ENCODE results near the gene SERPINB13. TPM values are rescaled to one million over a fixed set of nuclear protein-coding genes. Genes with fewer than 3 reads are reported as not detected.

Gene SERPINB13
- total and polyA plus RNA-seq, 9 of the 15 experiments (the other 6 are each of a cell fraction or from before 2014, with no cell fraction given): not detected

DNA sequence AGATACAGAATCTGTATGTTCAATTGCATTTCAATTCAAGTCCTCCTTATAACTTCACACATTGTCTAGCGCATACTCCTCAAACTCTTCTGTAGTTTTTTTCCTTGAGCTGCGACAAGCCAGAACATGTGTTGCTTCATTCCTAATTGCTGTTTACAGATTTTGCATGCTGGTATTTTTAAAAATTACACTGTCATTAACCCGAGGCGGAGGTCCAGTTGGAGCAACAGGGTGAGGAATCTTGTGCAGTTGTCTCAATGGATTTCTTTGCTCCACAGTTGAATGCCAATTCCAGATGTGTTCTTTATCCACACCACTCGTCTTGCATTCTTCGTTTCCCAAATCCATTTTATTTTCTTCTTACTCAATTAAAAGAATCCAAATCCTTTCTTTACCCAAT, 16.4 kb upstream of the SERPINB13 start:
- Histone ChIP-seq H2AFZ (ENCODE audit: low read depth, low read length) (no peak overlapping the region), H3K36me3 (ENCODE audit: control insufficient read depth, insufficient read depth, low read length) (no peaks in the 10 kb centered on the region), H4K20me1 (replicated peaks; ENCODE audit: control insufficient read depth, insufficient read depth, low read length) (no peaks in the 10 kb centered on the region), H3K9me1 (ENCODE audit: control insufficient read depth, insufficient read depth, low read length) (no peaks in the 10 kb centered on the region), H3K79me2 (ENCODE audit: control insufficient read depth, insufficient read depth, low read length) (no peaks in the 10 kb centered on the region), H3K4me3 (no peak overlapping the region), H3K9ac (ENCODE audit: insufficient read depth in 1 of 2, low read depth in 2 of 2, low read length in 2 of 2) (no peak overlapping the region), H3K9me3 (replicated peaks; ENCODE audit: control insufficient read depth, insufficient read depth, low read depth, low read length) (no peaks in the 10 kb centered on the region), H3K27ac (ENCODE audit: extremely low read depth, low read depth, low read length) (no peak overlapping the region), H3K4me2 (ENCODE audit: insufficient read depth, low read length) (no peak overlapping the region), H3K27me3 (ENCODE audit: control insufficient read depth in 2 of 2, insufficient read depth in 2 of 2, low read length in 2 of 2) (no peaks in the 10 kb centered on the region), H3K4me1 (replicated peaks in 1 of 2; ENCODE audit: control insufficient read depth in 2 of 2, insufficient read depth in 2 of 2, low read length in 2 of 2) (no peaks in the 10 kb centered on the region)
- no peak for DNase-seq (ENCODE audit: extremely low read depth in 1 of 4, low spot score in 3 of 4)
- ChIA-PET POLR2A (no interaction called here), CTCF (ENCODE audit: low intra/inter-chr PET ratio) (no interaction called here)
- FAIRE-seq: no peak
- ATAC-seq: no peak
- in situ Hi-C loops (cut with MboI): no loop called here
- WGBS (ENCODE audit: insufficient coverage, low coverage, missing lambda C conversion rate): 18% methylated on average over 6 of the region's 6 CpGs
- intact Hi-C loops (cut with micrococcal nuclease): loop anchor here (10.0 kb wide), 1 partner anchor 546 kb away; no protein-coding TSS in a partner anchor
- no TSS peak for BruUV-seq (replicated peaks)
- TF ChIP-seq, protein P1, sequence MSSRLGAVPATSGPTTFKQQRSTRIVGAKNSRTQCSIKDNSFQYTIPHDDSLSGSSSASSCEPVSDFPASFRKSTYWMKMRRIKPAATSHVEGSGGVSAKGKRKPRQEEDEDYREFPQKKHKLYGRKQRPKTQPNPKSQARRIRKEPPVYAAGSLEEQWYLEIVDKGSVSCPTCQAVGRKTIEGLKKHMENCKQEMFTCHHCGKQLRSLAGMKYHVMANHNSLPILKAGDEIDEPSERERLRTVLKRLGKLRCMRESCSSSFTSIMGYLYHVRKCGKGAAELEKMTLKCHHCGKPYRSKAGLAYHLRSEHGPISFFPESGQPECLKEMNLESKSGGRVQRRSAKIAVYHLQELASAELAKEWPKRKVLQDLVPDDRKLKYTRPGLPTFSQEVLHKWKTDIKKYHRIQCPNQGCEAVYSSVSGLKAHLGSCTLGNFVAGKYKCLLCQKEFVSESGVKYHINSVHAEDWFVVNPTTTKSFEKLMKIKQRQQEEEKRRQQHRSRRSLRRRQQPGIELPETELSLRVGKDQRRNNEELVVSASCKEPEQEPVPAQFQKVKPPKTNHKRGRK (tag; IDR thresholded peaks at IDR 0.05): no peak
- TF ChIP-seq HNRNPLL (IDR thresholded peaks at IDR 0.05; ENCODE audit: low read depth, low read length, poor library complexity, severe bottlenecking) (no peak), SETDB1 (IDR thresholded peaks at IDR 0.05; ENCODE audit: low read length) (no peak), ZKSCAN8 (CRISPR knock-in tag; IDR thresholded peaks at IDR 0.05) (no peak), DDX20 (tag; IDR thresholded peaks at IDR 0.05; ENCODE audit: low read depth) (no peak), CSDE1 (IDR thresholded peaks at IDR 0.05) (no peak), TARDBP (IDR thresholded peaks at IDR 0.05) (no peak), U2AF1 (optimal IDR thresholded peaks at IDR 0.05; ENCODE audit: low read depth, low read length) (no peak), SPI1 (IDR thresholded peaks at IDR 0.05; ENCODE audit: borderline replicate concordance, low read depth, low read length) (no peak), ZNF707 (CRISPR knock-in tag; conservative IDR thresholded peaks at IDR 0.05) (no peak), ZFPM2 (CRISPR knock-in tag; IDR thresholded peaks at IDR 0.05) (no peak), BCOR (IDR thresholded peaks at IDR 0.05) (no peak), POLR2AphosphoS2 (IDR thresholded peaks at IDR 0.05; ENCODE audit: low read length) (no peak), DACH1 (IDR thresholded peaks at IDR 0.05; ENCODE audit: partially characterized antibody) (no peak), RBM15 (IDR thresholded peaks at IDR 0.05; ENCODE audit: insufficient read depth, low read length) (no peak)
- TF ChIP-seq, protein P2, sequence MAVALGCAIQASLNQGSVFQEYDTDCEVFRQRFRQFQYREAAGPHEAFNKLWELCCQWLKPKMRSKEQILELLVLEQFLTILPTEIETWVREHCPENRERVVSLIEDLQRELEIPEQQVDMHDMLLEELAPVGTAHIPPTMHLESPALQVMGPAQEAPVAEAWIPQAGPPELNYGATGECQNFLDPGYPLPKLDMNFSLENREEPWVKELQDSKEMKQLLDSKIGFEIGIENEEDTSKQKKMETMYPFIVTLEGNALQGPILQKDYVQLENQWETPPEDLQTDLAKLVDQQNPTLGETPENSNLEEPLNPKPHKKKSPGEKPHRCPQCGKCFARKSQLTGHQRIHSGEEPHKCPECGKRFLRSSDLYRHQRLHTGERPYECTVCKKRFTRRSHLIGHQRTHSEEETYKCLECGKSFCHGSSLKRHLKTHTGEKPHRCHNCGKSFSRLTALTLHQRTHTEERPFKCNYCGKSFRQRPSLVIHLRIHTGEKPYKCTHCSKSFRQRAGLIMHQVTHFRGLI (CRISPR knock-in tag; IDR thresholded peaks at IDR 0.05): no peak
- TF ChIP-seq, protein P3, sequence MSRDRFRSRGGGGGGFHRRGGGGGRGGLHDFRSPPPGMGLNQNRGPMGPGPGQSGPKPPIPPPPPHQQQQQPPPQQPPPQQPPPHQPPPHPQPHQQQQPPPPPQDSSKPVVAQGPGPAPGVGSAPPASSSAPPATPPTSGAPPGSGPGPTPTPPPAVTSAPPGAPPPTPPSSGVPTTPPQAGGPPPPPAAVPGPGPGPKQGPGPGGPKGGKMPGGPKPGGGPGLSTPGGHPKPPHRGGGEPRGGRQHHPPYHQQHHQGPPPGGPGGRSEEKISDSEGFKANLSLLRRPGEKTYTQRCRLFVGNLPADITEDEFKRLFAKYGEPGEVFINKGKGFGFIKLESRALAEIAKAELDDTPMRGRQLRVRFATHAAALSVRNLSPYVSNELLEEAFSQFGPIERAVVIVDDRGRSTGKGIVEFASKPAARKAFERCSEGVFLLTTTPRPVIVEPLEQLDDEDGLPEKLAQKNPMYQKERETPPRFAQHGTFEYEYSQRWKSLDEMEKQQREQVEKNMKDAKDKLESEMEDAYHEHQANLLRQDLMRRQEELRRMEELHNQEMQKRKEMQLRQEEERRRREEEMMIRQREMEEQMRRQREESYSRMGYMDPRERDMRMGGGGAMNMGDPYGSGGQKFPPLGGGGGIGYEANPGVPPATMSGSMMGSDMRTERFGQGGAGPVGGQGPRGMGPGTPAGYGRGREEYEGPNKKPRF (IDR thresholded peaks at IDR 0.05; ENCODE audit: low read depth, low read length): no peak
- TF ChIP-seq, protein P4, sequence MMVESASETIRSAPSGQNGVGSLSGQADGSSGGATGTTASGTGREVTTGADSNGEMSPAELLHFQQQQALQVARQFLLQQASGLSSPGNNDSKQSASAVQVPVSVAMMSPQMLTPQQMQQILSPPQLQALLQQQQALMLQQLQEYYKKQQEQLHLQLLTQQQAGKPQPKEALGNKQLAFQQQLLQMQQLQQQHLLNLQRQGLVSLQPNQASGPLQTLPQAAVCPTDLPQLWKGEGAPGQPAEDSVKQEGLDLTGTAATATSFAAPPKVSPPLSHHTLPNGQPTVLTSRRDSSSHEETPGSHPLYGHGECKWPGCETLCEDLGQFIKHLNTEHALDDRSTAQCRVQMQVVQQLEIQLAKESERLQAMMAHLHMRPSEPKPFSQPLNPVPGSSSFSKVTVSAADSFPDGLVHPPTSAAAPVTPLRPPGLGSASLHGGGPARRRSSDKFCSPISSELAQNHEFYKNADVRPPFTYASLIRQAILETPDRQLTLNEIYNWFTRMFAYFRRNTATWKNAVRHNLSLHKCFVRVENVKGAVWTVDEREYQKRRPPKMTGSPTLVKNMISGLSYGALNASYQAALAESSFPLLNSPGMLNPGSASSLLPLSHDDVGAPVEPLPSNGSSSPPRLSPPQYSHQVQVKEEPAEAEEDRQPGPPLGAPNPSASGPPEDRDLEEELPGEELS (CRISPR knock-in tag; IDR thresholded peaks at IDR 0.05; ENCODE audit: borderline replicate concordance): no peak

Data from K562 (cell line).